NT2/D1 (cell line): Measurements from ENCODE around the gene TERT.
"Not testable (repeated sequence)": the region's sequence is repeated elsewhere in the genome, so short reads cannot be mapped to it uniquely, and the experiment has no call there.

Experiments
- DNase-seq: peaks from one replicate; pipeline ENCODE4 v3.0.0-alpha.2; 2011; ENCODE audit warnings: low read depth, low spot score
- H3K27me3 ChIP-seq: 2 replicates; pipeline ENCODE4 v1.6.0; 2011; ENCODE audit warnings: mild to moderate bottlenecking; ENCODE audit not compliant: insufficient read length, insufficient read depth
- H3K36me3 ChIP-seq: 2 replicates; pipeline ENCODE4 v1.6.1; 2011; ENCODE audit warnings: mild to moderate bottlenecking, low read length, mixed read lengths; ENCODE audit not compliant: insufficient read depth, insufficient read length
- H3K4me1 ChIP-seq: 2 replicates; pipeline ENCODE4 v1.5.1; 2011; ENCODE audit not compliant: insufficient read depth, insufficient read length
- H3K4me3 ChIP-seq: 2 replicates; pipeline ENCODE4 v1.5.1; 2011; ENCODE audit warnings: low read depth; ENCODE audit not compliant: insufficient read length
- H3K9ac ChIP-seq: 2 replicates; pipeline ENCODE4 v1.6.0; 2011; ENCODE audit warnings: low read depth; ENCODE audit not compliant: insufficient read length
- H3K9me3 ChIP-seq: 2 replicates; pipeline ENCODE4 v1.5.1; 2011; ENCODE audit warnings: mild to moderate bottlenecking, low read length; ENCODE audit not compliant: insufficient read depth
- SUZ12 ChIP-seq: IDR thresholded peaks from 2 replicates; pipeline ENCODE4 v1.6.1; 2011; ENCODE audit not compliant: insufficient read length, insufficient read depth; ENCODE audit errors: extremely low read depth
- YY1 ChIP-seq: IDR thresholded peaks from 2 replicates; pipeline ENCODE4 v1.6.1; 2011; ENCODE audit not compliant: insufficient read length, insufficient read depth
- ZNF274 ChIP-seq: IDR thresholded peaks from 2 replicates; pipeline ENCODE4 v1.6.1; 2011; ENCODE audit warnings: mild to moderate bottlenecking, low read depth, low read length

TERT gene

DNA sequence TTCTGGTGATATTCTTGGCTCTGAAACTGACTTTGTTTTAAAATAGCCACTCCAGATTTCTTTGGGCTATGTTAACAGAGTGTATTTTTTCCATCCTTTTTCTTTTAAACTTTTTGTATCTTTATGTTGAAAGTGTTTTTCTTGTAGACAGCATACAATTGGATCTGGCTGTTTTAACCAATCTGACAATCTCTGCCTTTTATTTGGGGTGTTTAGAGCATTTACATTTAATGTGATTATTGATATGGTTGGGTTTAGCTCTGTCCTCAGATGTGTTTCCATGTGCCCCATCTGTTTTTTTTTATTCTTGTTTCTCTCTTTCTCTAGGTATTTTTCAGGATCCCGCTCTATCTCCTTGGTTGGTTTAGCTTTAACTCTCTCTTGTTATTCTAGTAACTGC is 59.0 kb downstream of the TERT start:
- no peaks in the 10 kb centered on the region for H3K4me1 ChIP-seq
- peaks cover 5% of the 10 kb centered on the region for H3K9me3 ChIP-seq
- no peak for TF ChIP-seq SUZ12
- no peak for TF ChIP-seq ZNF274
- no peak for TF ChIP-seq YY1
- no peak overlapping the region for H3K9ac ChIP-seq
- DNase-seq = no peak
- H3K36me3 ChIP-seq = no peaks in the 10 kb centered on the region
- H3K27me3 ChIP-seq = no peaks in the 10 kb centered on the region
- no peak overlapping the region for H3K4me3 ChIP-seq

DNA sequence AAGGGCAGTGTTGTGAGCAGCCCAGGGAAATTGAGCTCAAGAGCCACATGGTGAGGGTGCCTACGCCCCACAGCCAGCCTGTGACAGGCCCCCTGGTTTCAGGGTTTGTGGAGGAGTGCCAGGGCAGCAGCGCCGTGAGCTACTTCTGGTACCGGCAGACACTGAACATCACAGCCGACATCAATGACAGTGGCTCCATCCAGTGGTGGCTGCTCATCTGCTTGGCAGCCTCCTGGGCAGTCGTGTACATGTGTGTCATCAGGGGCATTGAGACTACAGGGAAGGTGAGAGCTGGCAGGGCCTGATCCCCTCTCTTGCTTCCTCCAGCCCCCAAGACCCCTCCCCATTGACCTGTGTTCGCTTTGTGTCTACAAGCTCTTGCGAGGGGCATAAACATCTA is 59.5 kb downstream of the TERT start:
- H3K4me1 ChIP-seq = peaks cover 3% of the 10 kb centered on the region
- H3K27me3 ChIP-seq = no peaks in the 10 kb centered on the region
- no peak overlapping the region for H3K4me3 ChIP-seq
- DNase-seq = no peak
- peaks cover 5% of the 10 kb centered on the region for H3K9me3 ChIP-seq
- no peak for TF ChIP-seq SUZ12
- no peak for TF ChIP-seq ZNF274
- TF ChIP-seq YY1 = no peak
- no peaks in the 10 kb centered on the region for H3K36me3 ChIP-seq
- H3K9ac ChIP-seq = no peak overlapping the region

GRCh38 chr5:1232780-1233179 is 62.1 kb downstream of the TERT start:
- H3K4me3 ChIP-seq = no peak overlapping the region
- DNase-seq = no peak
- H3K9ac ChIP-seq = no peak overlapping the region
- H3K4me1 ChIP-seq = peaks cover 8% of the 10 kb centered on the region
- peaks cover 5% of the 10 kb centered on the region for H3K9me3 ChIP-seq
- no peaks in the 10 kb centered on the region for H3K27me3 ChIP-seq
- no peaks in the 10 kb centered on the region for H3K36me3 ChIP-seq
- TF ChIP-seq SUZ12 = no peak
- TF ChIP-seq ZNF274 = no peak
- no peak for TF ChIP-seq YY1

DNA sequence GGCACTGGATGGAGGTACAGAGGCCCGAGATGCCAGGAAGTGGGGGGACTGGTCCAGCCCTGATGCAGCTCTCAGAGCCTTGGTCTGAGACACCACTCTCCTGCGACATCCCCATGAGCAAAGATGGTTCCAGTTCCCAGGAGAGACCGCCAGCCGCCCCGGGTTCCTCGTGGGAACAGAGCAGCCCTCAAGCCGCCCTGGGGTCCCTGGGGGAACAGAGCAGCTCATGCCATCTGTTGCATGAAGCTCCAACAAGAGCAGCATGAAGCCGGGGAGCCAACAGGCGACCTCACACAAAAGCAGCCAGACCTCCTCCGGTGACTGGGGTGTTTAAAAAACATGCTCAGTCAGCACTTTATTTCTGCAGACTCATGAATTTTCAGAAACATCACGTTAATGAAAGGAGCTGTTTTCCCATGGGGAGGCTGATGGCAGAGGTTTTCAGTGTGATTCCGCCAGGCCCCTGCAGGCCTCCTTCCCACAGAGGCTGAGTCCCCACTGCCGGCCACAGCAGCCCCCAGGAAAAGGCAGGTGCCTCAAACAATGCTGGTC is 63.4 kb downstream of the TERT start:
- Histone ChIP-seq H3K4me3 (no peak overlapping the region), H3K9me3 (peaks cover 5% of the 10 kb centered on the region), H3K4me1 (peaks cover 8% of the 10 kb centered on the region), H3K27me3 (no peaks in the 10 kb centered on the region), H3K36me3 (no peaks in the 10 kb centered on the region), H3K9ac (no peak overlapping the region)
- TF ChIP-seq YY1 = no peak
- TF ChIP-seq ZNF274 = no peak
- no peak for TF ChIP-seq SUZ12
- no peak for DNase-seq

DNA sequence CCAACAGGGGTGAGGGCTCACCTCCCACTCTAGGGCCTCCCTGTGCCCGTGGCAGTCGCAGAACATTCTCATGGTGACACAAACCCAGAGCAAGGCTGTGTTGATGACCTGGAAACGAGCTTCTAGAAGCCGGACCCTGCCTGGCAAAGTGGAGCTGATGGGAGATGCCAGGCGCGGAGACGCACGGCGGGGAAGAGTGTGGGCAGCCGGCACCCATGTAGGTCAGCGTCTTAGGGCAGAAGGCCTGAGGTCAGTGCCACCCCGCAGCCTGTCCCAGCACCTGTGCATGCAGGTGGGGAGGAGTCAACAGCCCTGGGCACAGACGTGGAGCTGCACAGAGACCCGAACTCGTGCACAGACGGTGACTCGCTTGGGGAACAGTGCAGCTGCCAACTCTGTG is 64.3 kb downstream of the TERT start:
- no peak overlapping the region for H3K4me3 ChIP-seq
- no peaks in the 10 kb centered on the region for H3K36me3 ChIP-seq
- no peak for DNase-seq
- H3K9ac ChIP-seq = no peak overlapping the region
- TF ChIP-seq YY1 (no peak), SUZ12 (no peak), ZNF274 (no peak)
- no peaks in the 10 kb centered on the region for H3K27me3 ChIP-seq
- H3K4me1 ChIP-seq = peaks cover 8% of the 10 kb centered on the region
- H3K9me3 ChIP-seq = peaks cover 3% of the 10 kb centered on the region

DNA sequence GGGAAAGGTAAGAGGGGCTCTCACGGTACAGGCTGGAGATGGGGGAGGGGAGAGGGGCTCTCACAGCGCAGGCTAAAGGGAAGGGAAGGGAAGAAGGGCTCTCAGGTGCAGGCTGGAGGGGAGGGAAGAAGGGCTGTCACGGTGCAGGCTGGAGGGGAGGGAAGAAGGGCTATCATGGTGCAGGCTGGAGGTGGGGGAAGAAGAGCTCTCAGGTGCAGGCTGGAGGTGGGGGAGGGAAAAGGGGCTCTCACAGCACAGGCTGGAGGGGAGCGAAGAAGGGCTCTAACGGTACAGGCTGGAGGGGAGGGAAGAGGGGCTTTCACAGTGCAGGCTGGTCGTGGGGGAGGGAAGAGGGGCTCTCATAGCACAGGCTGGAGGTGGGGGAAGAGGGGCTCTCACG is 65.0 kb downstream of the TERT start:
- no peak for DNase-seq
- Histone ChIP-seq H3K9me3 (no peaks in the 10 kb centered on the region), H3K27me3 (no peaks in the 10 kb centered on the region), H3K9ac (no peak overlapping the region), H3K36me3 (no peaks in the 10 kb centered on the region), H3K4me1 (peaks cover 8% of the 10 kb centered on the region), H3K4me3 (no peak overlapping the region)
- no peak for TF ChIP-seq SUZ12
- no peak for TF ChIP-seq ZNF274
- no peak for TF ChIP-seq YY1

DNA sequence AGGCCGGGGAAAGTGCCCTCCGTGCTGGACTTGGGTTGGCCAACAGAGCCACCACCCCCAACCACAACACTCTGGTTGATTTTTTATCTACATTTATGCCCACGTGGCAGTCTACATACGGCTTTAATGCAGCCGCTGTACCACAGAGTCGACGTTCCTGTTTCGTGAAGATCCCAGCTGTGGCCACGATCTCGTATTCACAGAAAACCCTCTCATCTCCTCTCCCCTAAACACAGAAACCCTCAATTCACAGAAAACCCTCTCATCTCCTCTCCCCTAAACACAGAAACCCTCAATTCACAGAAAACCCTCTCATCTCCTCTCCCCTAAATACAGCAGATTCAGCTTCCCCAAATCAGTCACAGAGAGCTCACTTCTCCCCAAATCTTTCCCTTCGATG is 65.8 kb downstream of the TERT start:
- H3K36me3 ChIP-seq, H3K4me1 ChIP-seq, H3K4me3 ChIP-seq, H3K9ac ChIP-seq, H3K27me3 ChIP-seq, H3K9me3 ChIP-seq, DNase-seq: not testable (repeated sequence)

DNA sequence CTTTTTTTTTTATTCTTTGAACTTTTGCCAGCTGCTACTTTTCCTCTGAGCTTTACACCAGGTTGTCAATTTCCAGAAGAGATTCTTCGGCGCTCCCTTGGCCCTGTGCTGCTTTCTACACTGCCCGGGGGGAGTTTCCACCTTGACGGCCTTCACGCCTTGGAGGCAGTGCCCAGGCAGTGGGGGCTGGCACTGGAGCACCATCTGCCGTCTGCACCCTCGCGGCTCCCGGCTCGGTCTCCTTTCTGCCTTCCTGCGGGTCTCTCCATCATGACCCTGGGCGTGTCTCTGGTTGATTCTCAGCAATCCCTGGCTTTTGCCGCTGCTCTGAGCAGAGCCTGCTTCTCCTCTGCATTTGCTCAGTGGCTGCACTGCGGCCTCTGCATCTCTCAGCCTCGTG is 66.7 kb downstream of the TERT start:
- Histone ChIP-seq H3K4me3 (no peak overlapping the region), H3K27me3 (no peaks in the 10 kb centered on the region), H3K9me3 (no peaks in the 10 kb centered on the region), H3K4me1 (peaks cover 8% of the 10 kb centered on the region), H3K9ac (no peak overlapping the region), H3K36me3 (no peaks in the 10 kb centered on the region)
- no peak for TF ChIP-seq SUZ12
- no peak for TF ChIP-seq ZNF274
- no peak for TF ChIP-seq YY1
- DNase-seq = no peak
